ENCODE measurements around the gene ABCC9.

ABCC9 gene

GRCh38 chr12:21849878-21850277 is 91.3 kb downstream of the ABCC9 start:
- Histone ChIP-seq H3K4me1 (ENCODE audit: control insufficient read depth in 2 of 2, insufficient read depth in 2 of 2, low read length in 2 of 2) (no peaks in the 10 kb centered on the region), H3K27me3 (ENCODE audit: control insufficient read depth in 2 of 2, insufficient read depth in 2 of 2, low read length in 2 of 2) (no peaks in the 10 kb centered on the region), H3K9me3 (ENCODE audit: control insufficient read depth in 2 of 2, low read length in 2 of 2) (no peaks in the 10 kb centered on the region), H3K9ac (ENCODE audit: low read depth in 1 of 2, low read length in 2 of 2) (no peak overlapping the region), H3K27ac (ENCODE audit: low read depth in 2 of 2, low read length in 2 of 2) (no peak overlapping the region), H3K36me3 (ENCODE audit: control insufficient read depth in 2 of 2, insufficient read depth in 2 of 2, low read length in 2 of 2) (no peaks in the 10 kb centered on the region), H3K4me3 (ENCODE audit: low read length in 2 of 2) (no peak overlapping the region)

GRCh38 chr12:21848192-21848591 is 93.0 kb downstream of the ABCC9 start:
- H3K36me3 ChIP-seq (ENCODE audit: control insufficient read depth in 2 of 2, insufficient read depth in 2 of 2, low read length in 2 of 2): no peaks in the 10 kb centered on the region
- H3K4me1 ChIP-seq (ENCODE audit: control insufficient read depth in 2 of 2, insufficient read depth in 2 of 2, low read length in 2 of 2): no peaks in the 10 kb centered on the region
- H3K9me3 ChIP-seq (ENCODE audit: control insufficient read depth in 2 of 2, low read length in 2 of 2): no peaks in the 10 kb centered on the region
- no peaks in the 10 kb centered on the region for H3K27me3 ChIP-seq (ENCODE audit: control insufficient read depth in 2 of 2, insufficient read depth in 2 of 2, low read length in 2 of 2)
- H3K4me3 ChIP-seq (ENCODE audit: low read length in 2 of 2): no peak overlapping the region
- H3K9ac ChIP-seq (ENCODE audit: low read depth in 1 of 2, low read length in 2 of 2): no peak overlapping the region
- no peak overlapping the region for H3K27ac ChIP-seq (ENCODE audit: low read depth in 2 of 2, low read length in 2 of 2)

GRCh38 chr12:21843795-21844194 is 97.4 kb downstream of the ABCC9 start:
- H3K36me3 ChIP-seq (ENCODE audit: control insufficient read depth in 2 of 2, insufficient read depth in 2 of 2, low read length in 2 of 2): no peaks in the 10 kb centered on the region
- H3K9me3 ChIP-seq (ENCODE audit: control insufficient read depth in 2 of 2, low read length in 2 of 2): no peaks in the 10 kb centered on the region
- no peaks in the 10 kb centered on the region for H3K4me1 ChIP-seq (ENCODE audit: control insufficient read depth in 2 of 2, insufficient read depth in 2 of 2, low read length in 2 of 2)
- no peak overlapping the region for H3K4me3 ChIP-seq (ENCODE audit: low read length in 2 of 2)
- H3K27me3 ChIP-seq (ENCODE audit: control insufficient read depth in 2 of 2, insufficient read depth in 2 of 2, low read length in 2 of 2): no peaks in the 10 kb centered on the region
- no peak overlapping the region for H3K9ac ChIP-seq (ENCODE audit: low read depth in 1 of 2, low read length in 2 of 2)
- H3K27ac ChIP-seq (ENCODE audit: low read depth in 2 of 2, low read length in 2 of 2): no peak overlapping the region

GRCh38 chr12:21839776-21840175 is 101.5 kb downstream of the ABCC9 start:
- no peaks in the 10 kb centered on the region for H3K9me3 ChIP-seq (ENCODE audit: control insufficient read depth in 2 of 2, low read length in 2 of 2)
- no peaks in the 10 kb centered on the region for H3K27me3 ChIP-seq (ENCODE audit: control insufficient read depth in 2 of 2, insufficient read depth in 2 of 2, low read length in 2 of 2)
- no peak overlapping the region for H3K4me3 ChIP-seq (ENCODE audit: low read length in 2 of 2)
- H3K9ac ChIP-seq (ENCODE audit: low read depth in 1 of 2, low read length in 2 of 2): no peak overlapping the region
- H3K4me1 ChIP-seq (ENCODE audit: control insufficient read depth in 2 of 2, insufficient read depth in 2 of 2, low read length in 2 of 2): no peaks in the 10 kb centered on the region
- H3K36me3 ChIP-seq (ENCODE audit: control insufficient read depth in 2 of 2, insufficient read depth in 2 of 2, low read length in 2 of 2): no peaks in the 10 kb centered on the region
- H3K27ac ChIP-seq (ENCODE audit: low read depth in 2 of 2, low read length in 2 of 2): no peak overlapping the region

- H3K9me3 ChIP-seq (ENCODE audit: control insufficient read depth in 2 of 2, low read length in 2 of 2): no peaks in the 10 kb centered on the region
- H3K4me3 ChIP-seq (ENCODE audit: low read length in 2 of 2): no peak overlapping the region
- H3K4me1 ChIP-seq (ENCODE audit: control insufficient read depth in 2 of 2, insufficient read depth in 2 of 2, low read length in 2 of 2): no peaks in the 10 kb centered on the region
- H3K27me3 ChIP-seq (ENCODE audit: control insufficient read depth in 2 of 2, insufficient read depth in 2 of 2, low read length in 2 of 2): no peaks in the 10 kb centered on the region
- no peak overlapping the region for H3K9ac ChIP-seq (ENCODE audit: low read depth in 1 of 2, low read length in 2 of 2)
- no peak overlapping the region for H3K27ac ChIP-seq (ENCODE audit: low read depth in 2 of 2, low read length in 2 of 2)
- H3K36me3 ChIP-seq (ENCODE audit: control insufficient read depth in 2 of 2, insufficient read depth in 2 of 2, low read length in 2 of 2): no peaks in the 10 kb centered on the region
Observed at GRCh38 chr12:21837847-21838246, 103.4 kb downstream of the ABCC9 start.

- no peak overlapping the region for H3K9ac ChIP-seq (ENCODE audit: low read depth in 1 of 2, low read length in 2 of 2)
- H3K9me3 ChIP-seq (ENCODE audit: control insufficient read depth in 2 of 2, low read length in 2 of 2): no peaks in the 10 kb centered on the region
- H3K36me3 ChIP-seq (ENCODE audit: control insufficient read depth in 2 of 2, insufficient read depth in 2 of 2, low read length in 2 of 2): no peaks in the 10 kb centered on the region
- no peak overlapping the region for H3K4me3 ChIP-seq (ENCODE audit: low read length in 2 of 2)
- H3K27me3 ChIP-seq (ENCODE audit: control insufficient read depth in 2 of 2, insufficient read depth in 2 of 2, low read length in 2 of 2): no peaks in the 10 kb centered on the region
- peaks cover 0 to under 1% of the 10 kb centered on the region in 2 donors for H3K4me1 ChIP-seq (ENCODE audit: control insufficient read depth in 2 of 2, insufficient read depth in 2 of 2, low read length in 2 of 2)
- no peak overlapping the region for H3K27ac ChIP-seq (ENCODE audit: low read depth in 2 of 2, low read length in 2 of 2)
Observed at GRCh38 chr12:21831791-21832344, 109.4 kb downstream of the ABCC9 start.

GRCh38 chr12:21828779-21829178 is 112.4 kb downstream of the ABCC9 start:
- no peak overlapping the region for H3K4me3 ChIP-seq (ENCODE audit: low read length in 2 of 2)
- no peaks in the 10 kb centered on the region for H3K9me3 ChIP-seq (ENCODE audit: control insufficient read depth in 2 of 2, low read length in 2 of 2)

GRCh38 chr12:21828136-21828775 is 113.0 kb downstream of the ABCC9 start:
- Histone ChIP-seq H3K9ac (ENCODE audit: low read depth in 1 of 2, low read length in 2 of 2) (no peak overlapping the region), H3K36me3 (ENCODE audit: control insufficient read depth in 2 of 2, insufficient read depth in 2 of 2, low read length in 2 of 2) (no peaks in the 10 kb centered on the region), H3K4me3 (ENCODE audit: low read length in 2 of 2) (no peak overlapping the region), H3K4me1 (ENCODE audit: control insufficient read depth in 2 of 2, insufficient read depth in 2 of 2, low read length in 2 of 2) (peaks cover 0 to 4% of the 10 kb centered on the region in 2 donors), H3K27me3 (ENCODE audit: control insufficient read depth in 2 of 2, insufficient read depth in 2 of 2, low read length in 2 of 2) (no peaks in the 10 kb centered on the region), H3K27ac (ENCODE audit: low read depth in 2 of 2, low read length in 2 of 2) (no peak overlapping the region), H3K9me3 (ENCODE audit: control insufficient read depth in 2 of 2, low read length in 2 of 2) (no peaks in the 10 kb centered on the region)

More at GRCh38 chr12:21828779-21829178, 112.4 kb downstream of the ABCC9 start:
- Histone ChIP-seq H3K27me3 (ENCODE audit: control insufficient read depth in 2 of 2, insufficient read depth in 2 of 2, low read length in 2 of 2) (no peaks in the 10 kb centered on the region), H3K4me1 (ENCODE audit: control insufficient read depth in 2 of 2, insufficient read depth in 2 of 2, low read length in 2 of 2) (peaks cover 0 to 4% of the 10 kb centered on the region in 2 donors), H3K9ac (ENCODE audit: low read depth in 1 of 2, low read length in 2 of 2) (no peak overlapping the region), H3K27ac (ENCODE audit: low read depth in 2 of 2, low read length in 2 of 2) (no peak overlapping the region), H3K36me3 (ENCODE audit: control insufficient read depth in 2 of 2, insufficient read depth in 2 of 2, low read length in 2 of 2) (no peaks in the 10 kb centered on the region)

- H3K4me1 ChIP-seq (ENCODE audit: control insufficient read depth in 2 of 2, insufficient read depth in 2 of 2, low read length in 2 of 2): peaks cover 0 to 4% of the 10 kb centered on the region in 2 donors
- no peak overlapping the region for H3K27ac ChIP-seq (ENCODE audit: low read depth in 2 of 2, low read length in 2 of 2)
- no peak overlapping the region for H3K9ac ChIP-seq (ENCODE audit: low read depth in 1 of 2, low read length in 2 of 2)
Observed at GRCh38 chr12:21827083-21827482, 114.1 kb downstream of the ABCC9 start.

GRCh38 chr12:21826618-21826910 is 114.7 kb downstream of the ABCC9 start:
- peaks cover 0 to 4% of the 10 kb centered on the region in 2 donors for H3K4me1 ChIP-seq (ENCODE audit: control insufficient read depth in 2 of 2, insufficient read depth in 2 of 2, low read length in 2 of 2)
- no peak overlapping the region for H3K9ac ChIP-seq (ENCODE audit: low read depth in 1 of 2, low read length in 2 of 2)
- H3K27me3 ChIP-seq (ENCODE audit: control insufficient read depth in 2 of 2, insufficient read depth in 2 of 2, low read length in 2 of 2): no peaks in the 10 kb centered on the region
- H3K27ac ChIP-seq (ENCODE audit: low read depth in 2 of 2, low read length in 2 of 2): no peak overlapping the region
- no peaks in the 10 kb centered on the region for H3K9me3 ChIP-seq (ENCODE audit: control insufficient read depth in 2 of 2, low read length in 2 of 2)
- no peak overlapping the region for H3K4me3 ChIP-seq (ENCODE audit: low read length in 2 of 2)
- H3K36me3 ChIP-seq (ENCODE audit: control insufficient read depth in 2 of 2, insufficient read depth in 2 of 2, low read length in 2 of 2): no peaks in the 10 kb centered on the region

More at GRCh38 chr12:21827083-21827482, 114.1 kb downstream of the ABCC9 start:
- Histone ChIP-seq H3K36me3 (ENCODE audit: control insufficient read depth in 2 of 2, insufficient read depth in 2 of 2, low read length in 2 of 2) (no peaks in the 10 kb centered on the region), H3K9me3 (ENCODE audit: control insufficient read depth in 2 of 2, low read length in 2 of 2) (no peaks in the 10 kb centered on the region), H3K27me3 (ENCODE audit: control insufficient read depth in 2 of 2, insufficient read depth in 2 of 2, low read length in 2 of 2) (no peaks in the 10 kb centered on the region), H3K4me3 (ENCODE audit: low read length in 2 of 2) (no peak overlapping the region)
